Measurements from ENCODE around the gene PIK3C2B.

DNA sequence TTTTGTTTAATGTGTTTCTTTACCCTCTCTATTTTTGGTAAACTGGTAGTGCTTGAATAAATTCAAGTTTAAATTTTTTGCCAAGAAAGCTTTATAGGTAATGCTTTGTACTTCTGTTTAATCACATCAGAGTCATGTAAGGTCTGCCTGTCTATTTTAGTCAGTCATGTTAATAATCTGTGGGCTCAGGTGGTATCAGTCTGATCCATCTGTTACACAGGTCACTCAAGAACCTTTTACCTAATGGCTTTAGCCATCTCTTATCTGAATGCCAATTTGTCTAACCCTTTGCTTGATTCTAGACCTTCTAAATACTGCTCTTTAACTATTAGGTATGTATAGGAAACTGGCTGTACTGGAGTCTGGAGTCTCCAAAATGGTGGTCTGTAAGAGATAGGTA is 38.2 kb upstream of the PIK3C2B start:
- TF ChIP-seq TAF1 (IDR thresholded peaks at IDR 0.05; ENCODE audit: low read depth) = no peak
- TF ChIP-seq CTCF (IDR thresholded peaks at IDR 0.05; ENCODE audit: poor library complexity, severe bottlenecking) = no peak
- TF ChIP-seq EP300 (conservative IDR thresholded peaks at IDR 0.05; ENCODE audit: poor library complexity, severe bottlenecking) = no peak
- no peak for TF ChIP-seq EZH2 (IDR thresholded peaks at IDR 0.05; ENCODE audit: borderline replicate concordance, insufficient read depth, low read length, poor library complexity, severe bottlenecking)

All from neural cell (in vitro differentiated cells).